Breast epithelium (tissue), 3 donors: ENCODE measurements around the gene ANKMY2.

Experiments used
- CTCF ChIP-seq, 3 donors: fragments of 450-650 bp; IDR thresholded peaks; one replicate each; pipeline ENCODE4 v1.5.1; 2016 to 2017; ENCODE audit warnings: antibody characterized with exemption in 3 of 3, mild to moderate bottlenecking in 3 of 3, moderate library complexity in 3 of 3
- POLR2A ChIP-seq: fragments of 450-650 bp; IDR thresholded peaks from one replicate; pipeline ENCODE4 v1.6.1; 2016; ENCODE audit warnings: antibody characterized with exemption, mild to moderate bottlenecking, moderate library complexity
- POLR2AphosphoS5 ChIP-seq, 3 donors: sonication (generic); formaldehyde crosslinking; IDR thresholded peaks; one replicate each; pipeline ENCODE4 v1.6.1; 2017; ENCODE audit warnings: antibody characterized with exemption in 3 of 3

DNA sequence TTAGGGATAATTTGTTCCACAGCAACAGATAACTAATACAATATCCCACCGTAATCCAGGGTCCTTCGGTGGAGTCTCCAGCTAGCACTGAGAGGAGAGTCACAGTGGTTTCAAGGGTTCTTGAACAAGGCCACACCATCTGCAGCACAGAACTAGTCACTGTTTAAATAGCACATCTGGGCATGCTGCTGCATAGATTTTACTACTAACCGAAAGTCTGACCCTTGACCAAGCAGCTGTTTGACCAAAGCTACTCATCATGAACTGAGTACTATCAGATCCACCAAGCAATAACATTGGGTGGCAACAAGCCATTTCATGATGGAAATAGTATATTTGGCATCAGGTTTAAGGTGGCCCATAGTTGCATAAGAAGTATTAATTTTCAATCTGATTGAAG lies 53.2 kb downstream of the ANKMY2 start:
- TF ChIP-seq POLR2A (no peak), CTCF (IDR thresholded peaks at IDR 0.05) (no peak), POLR2AphosphoS5 (IDR thresholded peaks at IDR 0.05) (no peak)
